Uterus (tissue), 2 donors: ENCODE measurements around the gene ANO7.

Experiments used
- CTCF ChIP-seq, 4 experiments: fragments of 200-600 bp in 2 of 4; fragments of 450-650 bp in 2 of 4; sonication (generic) in 2 of 4; IDR thresholded peaks; one replicate each; pipeline ENCODE4 v1.5.1; 2016 to 2019; ENCODE audit warnings: antibody characterized with exemption in 4 of 4, mild to moderate bottlenecking in 2 of 4, moderate library complexity in 1 of 4
- POLR2A ChIP-seq, 2 donors: fragments of 450-650 bp; IDR thresholded peaks; one replicate each; pipeline ENCODE4 v1.6.1; 2016; ENCODE audit warnings: antibody characterized with exemption in 2 of 2, mild to moderate bottlenecking in 1 of 2, moderate library complexity in 1 of 2

GRCh38 chr2:241141214-241141770 lies 47.2 kb upstream of the ANO7 start:
- TF ChIP-seq POLR2A (IDR thresholded peaks at IDR 0.05) (no peak), CTCF (IDR thresholded peaks at IDR 0.05) (no peak)
